MCF 10A (cell line): Measurements from ENCODE around the gene PLXDC1. TPM values are rescaled to one million over a fixed set of nuclear protein-coding genes. Genes with fewer than 3 reads are reported as not detected.

ENCODE experiments used
- BruUV-seq: library from RNA; stranded (reverse); fragments of 400-500 nt; replicated peaks from 2 replicates; lab custom pipeline; 2021; lab: Mats Ljungman, UMichigan
- CTCF ChIA-PET: fragments of 300-600 bp; sonication (Branson Sonifier 250); formaldehyde crosslinking; extraction: SDS; loops from one replicate; lab custom pipeline; 2021; ENCODE audit warnings: antibody characterized with exemption, inconsistent platforms; lab: Yijun Ruan, JAX
- POLR2A ChIA-PET: fragments of 300-600, 350-650 bp; sonication (Branson Sonifier 250); formaldehyde crosslinking; extraction: SDS; loops from one replicate; lab custom pipeline; 2020; ENCODE audit warnings: antibody characterized with exemption, inconsistent platforms; lab: Yijun Ruan, JAX
- DNase-seq: peaks from one replicate; pipeline ENCODE4 v3.0.0-alpha.2; 2018; ENCODE audit not compliant: unreplicated experiment
- H3K27ac Mint-ChIP-seq: one replicate; pipeline ENCODE4 v1.8.0; 2022; ENCODE audit warnings: mild to moderate bottlenecking, low read depth, mixed read lengths; ENCODE audit not compliant: unreplicated experiment
- H3K27me3 Mint-ChIP-seq: one replicate; pipeline ENCODE4 v1.8.0; 2022; ENCODE audit warnings: mixed read lengths; ENCODE audit not compliant: insufficient read depth, unreplicated experiment
- H3K36me3 Mint-ChIP-seq: one replicate; pipeline ENCODE4 v1.8.0; 2022; ENCODE audit warnings: mild to moderate bottlenecking, moderate library complexity, mixed read lengths; ENCODE audit not compliant: insufficient read depth, unreplicated experiment
- H3K4me1 Mint-ChIP-seq: one replicate; pipeline ENCODE4 v1.8.0; 2022; ENCODE audit warnings: mixed read lengths; ENCODE audit not compliant: insufficient read depth, unreplicated experiment
- H3K4me3 Mint-ChIP-seq: one replicate; pipeline ENCODE4 v1.8.0; 2022; ENCODE audit warnings: mild to moderate bottlenecking, moderate library complexity, mixed read lengths; ENCODE audit not compliant: unreplicated experiment
- H3K9me3 Mint-ChIP-seq: one replicate; pipeline ENCODE4 v1.8.0; 2022; ENCODE audit warnings: mixed read lengths; ENCODE audit not compliant: unreplicated experiment
- CTCF ChIP-seq: fragments of 200-600 bp; IDR thresholded peaks from one replicate; pipeline ENCODE4 v1.8.0; 2022; ENCODE audit warnings: antibody characterized with exemption, mild to moderate bottlenecking; ENCODE audit not compliant: unreplicated experiment
- intact Hi-C: fragments of 100-400 bp; cut with micrococcal nuclease; formaldehyde crosslinking; loops from 2 replicates; pipeline ENCODE4 v1.14.1; 2022
- total RNA-seq: library from RNA; stranded (reverse); gene quantifications from 2 replicates; pipeline ENCODE4 v1.2.3, GENCODE V29; 2022

Gene PLXDC1
- total RNA-seq, 1 experiment from 2014 or later, result 0.61 TPM

- CTCF ChIA-PET, result interaction anchor here (0.6 to 0.7 kb wide), 3 partner anchors 153 to 666 kb away, joined by 3 to 4 read pairs (median 3); no protein-coding TSS in a partner anchor
- peak; percentile 33 for DNase-seq
- POLR2A ChIA-PET, result interaction anchor here (0.6 kb wide), 1 partner anchor 209 kb away, joined by 3 read pairs; no protein-coding TSS in a partner anchor
- no peak overlapping the region for H3K4me3 Mint-ChIP-seq
- H3K9me3 Mint-ChIP-seq, result no peaks in the 10 kb centered on the region
- intact Hi-C loops, result no loop called here
- TF ChIP-seq CTCF, result no peak
- no TSS peak for BruUV-seq
- peaks cover 23% of the 10 kb centered on the region for H3K27me3 Mint-ChIP-seq
- H3K27ac Mint-ChIP-seq, result no peak overlapping the region
- H3K4me1 Mint-ChIP-seq, result no peaks in the 10 kb centered on the region
- H3K36me3 Mint-ChIP-seq, result no peaks in the 10 kb centered on the region
These were observed 70.9 kb downstream of the PLXDC1 start for GRCh38 chr17:39080421-39081078.

GRCh38 chr17:39079836-39080235 lies 71.6 kb downstream of the PLXDC1 start:
- Mint-ChIP-seq H3K36me3 (no peaks in the 10 kb centered on the region), H3K9me3 (no peaks in the 10 kb centered on the region), H3K27me3 (peaks cover 16% of the 10 kb centered on the region), H3K4me3 (no peak overlapping the region), H3K4me1 (peaks cover 1% of the 10 kb centered on the region), H3K27ac (no peak overlapping the region)
- no TSS peak for BruUV-seq
- no peak for DNase-seq
- ChIA-PET CTCF (interaction anchor here (0.5 to 0.9 kb wide), 3 partner anchors 16 to 666 kb away, joined by 3 read pairs; no protein-coding TSS in a partner anchor), POLR2A (interaction anchor here (0.6 kb wide), 1 partner anchor 208 kb away, joined by 3 read pairs; no protein-coding TSS in a partner anchor)
- no peak for TF ChIP-seq CTCF
- intact Hi-C loops, result no loop called here

- no peak for TF ChIP-seq CTCF
- no peak overlapping the region for H3K27ac Mint-ChIP-seq
- ChIA-PET POLR2A (no interaction called here), CTCF (interaction anchor here (0.6 to 1.2 kb wide), 2 partner anchors 9 to 1645 kb away, joined by 3 read pairs; no protein-coding TSS in a partner anchor)
- no peak for DNase-seq
- no TSS peak for BruUV-seq
- H3K4me3 Mint-ChIP-seq, result no peak overlapping the region
- no peaks in the 10 kb centered on the region for H3K36me3 Mint-ChIP-seq
- intact Hi-C loops, result no loop called here
- no peaks in the 10 kb centered on the region for H3K9me3 Mint-ChIP-seq
- H3K27me3 Mint-ChIP-seq, result no peaks in the 10 kb centered on the region
- peaks cover 13% of the 10 kb centered on the region for H3K4me1 Mint-ChIP-seq
These were observed 73.6 kb downstream of the PLXDC1 start for GRCh38 chr17:39077866-39078265.

GRCh38 chr17:39077252-39077651 lies 74.2 kb downstream of the PLXDC1 start:
- DNase-seq, result no peak
- ChIA-PET CTCF (interaction anchor here (0.6 to 1.2 kb wide), 2 partner anchors 9 to 1646 kb away, joined by 3 read pairs; no protein-coding TSS in a partner anchor), POLR2A (interaction anchor here (0.6 kb wide), 1 partner anchor 13 kb away, joined by 3 read pairs; no protein-coding TSS in a partner anchor)
- Mint-ChIP-seq H3K4me3 (no peak overlapping the region), H3K36me3 (no peaks in the 10 kb centered on the region), H3K27ac (no peak overlapping the region), H3K4me1 (peaks cover 13% of the 10 kb centered on the region), H3K27me3 (no peaks in the 10 kb centered on the region), H3K9me3 (no peaks in the 10 kb centered on the region)
- intact Hi-C loops, result no loop called here
- no peak for TF ChIP-seq CTCF
- no TSS peak for BruUV-seq
